Esophagus squamous epithelium (tissue), 4 donors: ENCODE measurements around the gene TXNRD1.
"Not testable (repeated sequence)": the region's sequence is repeated elsewhere in the genome, so short reads cannot be mapped to it uniquely, and the experiment has no call there.

ENCODE experiments used
- POLR2A ChIP-seq, 4 donors: fragments of 450-650 bp; IDR thresholded peaks; one replicate each; pipeline ENCODE4 v1.6.1; 2017; ENCODE audit warnings: antibody characterized with exemption in 4 of 4, mild to moderate bottlenecking in 4 of 4, moderate library complexity in 3 of 4
- TF ChIP-seq, protein P1 (sequence below), 6 experiments: fragments of 450-650 bp in 4 of 6; fragments of 200-600 bp in 2 of 6; sonication (generic) in 2 of 6; IDR thresholded peaks; one replicate each; pipeline ENCODE4 v1.5.1; 2016 to 2019; ENCODE audit warnings: antibody characterized with exemption in 6 of 6, mild to moderate bottlenecking in 4 of 6, moderate library complexity in 4 of 6

DNA sequence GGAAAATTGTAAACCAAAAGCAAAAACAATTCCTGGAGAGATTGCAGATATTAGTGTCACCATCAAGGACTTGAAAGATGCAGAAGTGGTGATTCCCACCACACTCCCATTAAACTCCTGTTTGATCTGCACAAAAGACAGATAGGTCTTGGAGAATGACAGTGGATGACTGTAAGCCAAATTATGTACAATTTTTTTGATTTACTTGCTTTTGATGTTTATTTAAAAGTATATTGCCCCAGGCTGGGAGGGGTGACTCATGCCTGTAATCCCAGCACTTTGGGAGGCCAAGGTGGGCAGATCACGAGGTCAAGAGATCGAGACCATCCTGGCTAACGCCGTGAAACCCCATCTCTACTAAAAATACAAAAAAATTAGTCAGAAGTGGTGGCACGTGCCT lies 41.8 kb upstream of the TXNRD1 start:
- TF ChIP-seq, protein P1, sequence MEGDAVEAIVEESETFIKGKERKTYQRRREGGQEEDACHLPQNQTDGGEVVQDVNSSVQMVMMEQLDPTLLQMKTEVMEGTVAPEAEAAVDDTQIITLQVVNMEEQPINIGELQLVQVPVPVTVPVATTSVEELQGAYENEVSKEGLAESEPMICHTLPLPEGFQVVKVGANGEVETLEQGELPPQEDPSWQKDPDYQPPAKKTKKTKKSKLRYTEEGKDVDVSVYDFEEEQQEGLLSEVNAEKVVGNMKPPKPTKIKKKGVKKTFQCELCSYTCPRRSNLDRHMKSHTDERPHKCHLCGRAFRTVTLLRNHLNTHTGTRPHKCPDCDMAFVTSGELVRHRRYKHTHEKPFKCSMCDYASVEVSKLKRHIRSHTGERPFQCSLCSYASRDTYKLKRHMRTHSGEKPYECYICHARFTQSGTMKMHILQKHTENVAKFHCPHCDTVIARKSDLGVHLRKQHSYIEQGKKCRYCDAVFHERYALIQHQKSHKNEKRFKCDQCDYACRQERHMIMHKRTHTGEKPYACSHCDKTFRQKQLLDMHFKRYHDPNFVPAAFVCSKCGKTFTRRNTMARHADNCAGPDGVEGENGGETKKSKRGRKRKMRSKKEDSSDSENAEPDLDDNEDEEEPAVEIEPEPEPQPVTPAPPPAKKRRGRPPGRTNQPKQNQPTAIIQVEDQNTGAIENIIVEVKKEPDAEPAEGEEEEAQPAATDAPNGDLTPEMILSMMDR (IDR thresholded peaks at IDR 0.05): not testable (repeated sequence)
- not testable (repeated sequence) for TF ChIP-seq POLR2A (IDR thresholded peaks at IDR 0.05)
